Stimulated activated naive CD8-positive, alpha-beta T cell treated with anti-CD3 and anti-CD28 coated beads, Interleukin-15, amount 100 ng/mL, for 72 hours (primary cell): ENCODE measurements around the gene HEXIM2.

Experiments
- ATAC-seq: fragments of 150-1000 bp; cut with Tn5 transposase; 2 replicates; pipeline ENCODE4 v1.10.0; 2021; ENCODE audit warnings: mild to moderate bottlenecking, moderate library complexity
- DNase-seq, 2 donors: peaks; one replicate each; pipeline ENCODE4 v3.0.0; 2021 to 2022
- H3K27ac Mint-ChIP-seq, 2 donors: one replicate each; pipeline ENCODE4 v1.8.0; 2022; ENCODE audit warnings: mild to moderate bottlenecking in 2 of 2, mixed read lengths in 2 of 2, moderate library complexity in 2 of 2
- H3K27me3 Mint-ChIP-seq: one replicate; pipeline ENCODE4 v1.8.0; 2022; ENCODE audit warnings: mixed read lengths
- H3K4me1 Mint-ChIP-seq: one replicate; pipeline ENCODE4 v1.8.0; 2022; ENCODE audit warnings: mild to moderate bottlenecking, mixed read lengths
- H3K4me3 Mint-ChIP-seq, 2 donors: one replicate each; pipeline ENCODE4 v1.8.0; 2022; ENCODE audit warnings: mild to moderate bottlenecking in 2 of 2, mixed read lengths in 2 of 2, moderate library complexity in 1 of 2
- H3K9me3 Mint-ChIP-seq, 2 donors: one replicate each; pipeline ENCODE4 v1.8.0; 2022; ENCODE audit warnings: mixed read lengths in 2 of 2

The HEXIM2 gene

DNA sequence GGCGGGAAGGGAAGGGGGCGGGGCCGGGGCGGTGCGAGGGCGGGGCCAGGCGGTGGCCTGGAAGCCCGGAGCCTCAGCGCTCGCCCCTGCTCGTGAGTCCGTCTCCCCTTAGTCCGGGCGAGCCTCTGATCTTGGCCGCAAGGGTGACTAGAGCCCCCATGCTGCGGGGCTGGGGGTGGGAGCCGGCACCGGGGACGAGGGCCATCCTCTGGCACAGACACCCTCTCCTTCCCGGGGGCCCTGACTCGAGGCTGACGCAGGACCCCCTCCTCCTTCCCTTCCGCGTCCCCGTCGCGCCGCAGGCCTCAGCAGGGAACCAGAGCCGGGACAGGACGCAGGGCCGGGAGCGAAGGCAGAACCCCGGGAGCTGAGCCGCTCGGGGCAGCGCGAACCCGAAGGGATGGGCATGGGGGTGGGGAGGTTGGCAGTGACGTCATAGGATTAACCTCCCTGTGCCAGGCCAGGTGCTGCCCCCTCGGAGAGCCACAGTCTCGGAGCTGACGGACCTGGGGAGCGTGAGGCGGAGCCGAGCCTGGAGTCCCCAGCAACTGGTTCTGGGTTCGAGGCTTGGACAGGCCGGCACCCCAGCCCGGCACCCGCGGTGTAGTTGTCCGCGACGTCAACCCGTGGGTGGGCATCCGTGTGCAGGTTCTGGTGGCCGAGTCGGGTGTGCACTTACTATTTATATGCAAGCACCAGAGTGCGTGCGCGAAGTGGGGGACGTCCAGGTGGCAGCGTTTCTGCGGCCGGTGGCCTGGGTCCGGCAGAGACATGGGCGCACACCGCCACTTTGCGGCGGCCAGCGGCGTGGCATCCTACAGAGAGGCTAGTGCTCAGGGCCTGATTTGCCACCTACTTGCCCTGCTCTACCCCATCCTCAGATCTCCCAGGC lies 28.9 kb upstream of the HEXIM2 start:
- Mint-ChIP-seq H3K4me1 (peaks cover 31% of the 10 kb centered on the region), H3K4me3 (peak overlapping the region; percentile 90 to 92), H3K27ac (peak overlapping the region; percentile 31 to 72), H3K9me3 (no peaks in the 10 kb centered on the region), H3K27me3 (peaks cover 17% of the 10 kb centered on the region)
- peak; percentile 53 for ATAC-seq
- peak; percentile 74 to 77 for DNase-seq

DNA sequence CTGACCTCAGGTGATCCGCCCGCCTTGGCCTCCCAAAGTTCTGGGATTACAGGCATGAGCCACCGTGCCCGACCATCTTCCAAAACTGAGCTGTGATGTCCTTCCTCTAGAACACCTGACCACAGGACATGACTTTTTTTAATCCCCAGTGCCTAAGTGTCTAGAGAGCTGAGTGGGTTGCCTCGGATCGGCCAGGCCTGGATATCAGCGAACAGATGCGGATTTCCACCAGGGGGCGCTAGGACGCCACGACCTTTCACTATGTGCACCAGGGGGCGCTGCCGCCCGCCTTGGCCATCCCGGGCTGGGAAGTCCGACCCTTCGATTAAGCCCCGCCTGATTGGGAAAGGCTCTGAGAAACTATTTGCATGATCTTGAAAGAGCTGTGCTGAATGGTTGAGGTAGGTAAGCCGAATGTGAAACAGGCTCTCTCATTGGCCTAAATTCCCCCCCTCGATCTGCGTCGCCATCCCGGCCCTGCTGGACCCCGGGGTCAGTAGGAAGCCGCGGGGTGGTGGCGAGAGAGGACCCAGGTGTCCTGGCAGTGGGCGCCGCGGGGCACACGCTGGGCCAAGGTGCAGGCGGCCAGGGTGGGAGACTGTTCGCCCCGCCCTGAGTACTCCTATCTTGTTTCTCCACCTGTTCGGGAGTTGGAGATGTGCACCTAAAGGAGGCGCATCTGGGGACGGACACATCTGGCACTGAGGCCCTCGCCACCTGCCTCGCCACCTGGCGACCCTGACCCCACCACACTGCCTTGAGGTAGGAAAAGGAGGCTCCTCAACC lies 26.3 kb upstream of the HEXIM2 start, which contains the start of gene ACBD4:
ACBD4 (plus strand) TSS at position 496 of the 786 bp plus-strand sequence. CDS start 458 bp downstream, outside the sequence.
- Mint-ChIP-seq H3K4me1 (peaks cover 31% of the 10 kb centered on the region), H3K27ac (peak within 1 kb of the TSS; percentile 83 to 95), H3K27me3 (peaks cover 14% of the 10 kb centered on the region), H3K4me3 (peak within 1 kb of the TSS; percentile 96 to 97), H3K9me3 (no peaks in the 10 kb centered on the region)
- ATAC-seq (peak; percentile 90), DNase-seq (peak; percentile 97 to 99)

DNA sequence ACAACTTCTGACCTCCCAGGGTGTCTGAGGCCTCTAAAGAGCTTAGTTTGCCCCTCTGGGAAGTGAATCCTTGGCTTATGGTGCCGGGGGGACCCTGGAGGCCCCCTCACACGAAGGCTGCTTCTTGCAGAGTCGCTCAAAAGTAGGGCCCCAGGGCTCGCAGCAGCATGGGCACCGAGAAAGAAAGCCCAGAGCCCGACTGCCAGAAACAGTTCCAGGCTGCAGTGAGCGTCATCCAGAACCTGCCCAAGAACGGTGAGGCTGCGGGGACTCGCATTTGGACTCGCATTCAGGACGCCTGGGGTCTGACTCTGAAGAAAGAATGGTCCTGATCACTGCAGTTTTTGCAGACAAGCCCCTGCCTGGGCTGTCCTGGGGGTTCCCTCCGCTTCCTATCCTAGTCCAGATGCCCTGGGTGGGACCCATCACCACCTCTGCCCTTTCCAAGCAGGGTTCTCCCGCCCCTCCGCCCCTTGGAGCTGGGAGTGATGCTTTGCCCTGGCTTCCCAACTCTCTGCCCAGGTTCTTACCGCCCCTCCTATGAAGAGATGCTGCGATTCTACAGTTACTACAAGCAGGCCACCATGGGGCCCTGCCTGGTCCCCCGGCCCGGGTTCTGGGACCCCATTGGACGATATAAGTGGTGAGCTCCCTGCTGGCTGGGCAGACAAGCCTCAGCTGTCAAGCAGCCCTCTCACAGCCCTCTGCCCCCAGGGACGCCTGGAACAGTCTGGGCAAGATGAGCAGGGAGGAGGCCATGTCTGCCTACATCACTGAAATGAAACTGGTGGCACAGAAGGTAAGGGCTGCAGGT lies 25.5 kb upstream of the HEXIM2 start:
- peak overlapping the region; percentile 96 to 97 for H3K4me3 Mint-ChIP-seq
- peaks cover 31% of the 10 kb centered on the region for H3K4me1 Mint-ChIP-seq
- peaks cover 6% of the 10 kb centered on the region for H3K27me3 Mint-ChIP-seq
- no peak for ATAC-seq
- DNase-seq, result no peak
- H3K27ac Mint-ChIP-seq, result peak overlapping the region; percentile 83 to 95
- no peaks in the 10 kb centered on the region for H3K9me3 Mint-ChIP-seq

DNA sequence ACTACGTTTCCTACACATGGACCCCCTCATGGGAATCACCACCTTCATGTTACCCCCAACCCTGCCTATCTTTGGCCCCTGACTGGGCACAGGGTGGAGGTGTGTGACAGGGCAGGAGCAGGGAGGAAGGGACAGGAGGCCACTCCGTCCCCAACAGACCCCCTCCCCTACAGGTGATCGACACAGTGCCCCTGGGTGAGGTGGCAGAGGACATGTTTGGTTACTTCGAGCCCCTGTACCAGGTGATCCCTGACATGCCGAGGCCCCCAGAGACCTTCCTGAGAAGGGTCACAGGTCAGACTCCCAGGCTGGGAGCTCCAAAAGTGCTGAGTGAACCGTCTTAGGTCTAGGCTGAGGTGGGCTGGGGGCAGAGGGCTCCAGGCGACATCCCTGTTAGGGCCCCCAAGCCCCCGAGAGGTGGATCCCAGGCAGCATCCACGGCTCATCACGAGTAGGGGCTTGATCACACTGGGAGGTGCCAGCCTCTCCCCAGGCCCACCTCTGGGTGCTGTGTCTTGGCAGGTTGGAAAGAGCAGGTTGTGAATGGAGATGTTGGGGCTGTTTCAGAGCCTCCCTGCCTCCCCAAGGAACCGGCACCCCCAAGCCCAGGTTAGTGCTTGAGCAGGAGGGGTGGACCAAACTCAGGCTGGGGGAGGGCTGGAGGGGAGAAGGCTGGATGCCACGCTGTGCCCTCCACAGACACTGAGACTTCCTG lies 24.7 kb upstream of the HEXIM2 start:
- no peak for DNase-seq
- peak overlapping the region; percentile 96 to 97 for H3K4me3 Mint-ChIP-seq
- no peak for ATAC-seq
- H3K27ac Mint-ChIP-seq, result no peak overlapping the region
- peaks cover 31% of the 10 kb centered on the region for H3K4me1 Mint-ChIP-seq
- no peaks in the 10 kb centered on the region for H3K27me3 Mint-ChIP-seq
- H3K9me3 Mint-ChIP-seq, result no peaks in the 10 kb centered on the region

DNA sequence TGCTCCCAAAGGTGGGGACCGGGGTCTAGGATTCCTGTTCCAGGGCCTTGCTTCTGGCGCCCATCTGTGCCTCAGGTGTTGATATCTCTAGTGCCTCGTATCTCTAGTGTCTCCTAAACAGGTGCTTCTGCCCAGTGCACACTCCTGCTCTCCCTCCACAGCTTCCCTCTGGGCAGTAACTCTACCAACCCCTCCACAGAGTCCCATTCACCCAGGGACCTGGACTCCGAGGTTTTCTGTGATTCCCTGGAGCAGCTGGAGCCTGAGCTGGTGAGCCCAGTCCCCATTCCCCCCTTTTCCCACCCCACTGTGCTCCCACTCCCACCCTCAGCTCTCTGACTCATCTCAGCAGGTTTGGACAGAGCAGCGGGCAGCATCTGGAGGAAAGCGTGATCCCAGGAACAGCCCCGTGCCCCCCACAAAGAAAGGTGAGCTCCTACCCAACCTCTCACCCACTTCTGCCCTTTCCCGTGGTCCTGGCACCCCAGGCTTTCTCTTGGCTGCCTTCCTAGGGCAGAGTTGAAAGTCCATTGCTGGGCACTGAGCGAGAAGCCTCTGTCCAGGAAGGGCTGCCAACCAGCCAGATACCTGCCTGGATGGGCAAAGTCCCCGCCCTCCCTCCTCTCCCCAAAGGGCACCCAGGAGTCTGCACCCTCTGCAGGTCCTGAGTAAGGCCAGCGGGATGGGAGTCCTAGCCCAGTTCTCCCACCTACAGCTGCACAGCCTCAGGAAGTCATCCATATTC lies 23.9 kb upstream of the HEXIM2 start:
- Mint-ChIP-seq H3K4me1 (peaks cover 32% of the 10 kb centered on the region), H3K9me3 (no peaks in the 10 kb centered on the region), H3K27me3 (no peaks in the 10 kb centered on the region), H3K4me3 (peak overlapping the region in 1 of 2 donors; percentile 10), H3K27ac (peak overlapping the region in 1 of 2 donors; percentile 33)
- no peak for DNase-seq
- ATAC-seq, result no peak

DNA sequence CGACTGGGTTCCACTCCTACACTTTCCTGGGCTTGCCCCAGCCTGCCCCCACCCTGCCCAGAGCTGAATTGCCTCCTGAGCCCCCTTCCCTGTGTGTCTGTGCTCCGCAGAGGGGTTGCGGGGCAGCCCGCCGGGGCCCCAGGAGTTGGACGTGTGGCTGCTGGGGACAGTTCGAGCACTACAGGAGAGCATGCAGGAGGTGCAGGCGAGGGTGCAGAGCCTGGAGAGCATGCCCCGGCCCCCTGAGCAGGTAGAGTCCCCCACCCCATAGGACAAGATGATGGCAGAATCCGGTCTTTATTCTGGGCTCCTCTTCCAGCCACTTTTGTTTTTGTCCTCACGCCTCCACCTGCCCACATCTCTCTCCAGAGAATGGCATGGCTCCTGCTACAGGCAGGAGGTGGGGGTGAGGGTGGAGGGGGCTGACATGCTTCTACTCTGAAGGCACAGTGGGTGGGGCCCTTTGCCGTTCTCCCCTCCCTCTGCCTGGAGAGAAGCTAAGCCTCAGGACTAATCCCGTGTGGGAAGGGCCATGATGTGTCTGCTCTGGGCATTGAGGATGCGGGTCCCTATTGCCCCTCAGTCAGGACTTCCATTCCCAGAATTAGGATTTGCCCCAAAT lies 22.7 kb upstream of the HEXIM2 start:
- no peak overlapping the region for H3K4me3 Mint-ChIP-seq
- ATAC-seq, result no peak
- peak overlapping the region in 1 of 2 donors; percentile 42 for H3K27ac Mint-ChIP-seq
- peaks cover 39% of the 10 kb centered on the region for H3K4me1 Mint-ChIP-seq
- no peaks in the 10 kb centered on the region for H3K9me3 Mint-ChIP-seq
- DNase-seq, result no peak
- no peaks in the 10 kb centered on the region for H3K27me3 Mint-ChIP-seq

DNA sequence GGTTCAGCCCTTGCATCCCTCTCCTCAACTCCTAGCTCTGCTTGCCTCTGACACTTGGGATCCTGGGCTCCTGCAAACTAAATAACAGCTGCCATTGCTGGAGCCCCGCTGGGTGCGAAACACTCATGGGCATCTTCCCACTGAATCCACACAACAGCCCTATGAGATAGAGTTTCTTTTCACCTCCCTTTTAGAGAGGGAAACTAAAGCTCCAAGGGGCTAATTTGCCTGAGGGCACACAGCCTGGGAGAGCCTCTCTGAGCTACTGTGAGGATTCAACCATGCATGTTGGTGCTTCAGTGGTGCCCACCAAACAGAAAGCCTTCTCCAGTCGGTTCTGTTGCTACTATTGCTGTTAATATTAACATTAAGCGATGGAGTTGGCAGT lies 22.1 kb upstream of the HEXIM2 start:
- no peak overlapping the region for H3K4me3 Mint-ChIP-seq
- H3K27me3 Mint-ChIP-seq, result no peaks in the 10 kb centered on the region
- H3K27ac Mint-ChIP-seq, result no peak overlapping the region
- DNase-seq (no peak), ATAC-seq (no peak)
- peaks cover 40% of the 10 kb centered on the region for H3K4me1 Mint-ChIP-seq
- H3K9me3 Mint-ChIP-seq, result no peaks in the 10 kb centered on the region

DNA sequence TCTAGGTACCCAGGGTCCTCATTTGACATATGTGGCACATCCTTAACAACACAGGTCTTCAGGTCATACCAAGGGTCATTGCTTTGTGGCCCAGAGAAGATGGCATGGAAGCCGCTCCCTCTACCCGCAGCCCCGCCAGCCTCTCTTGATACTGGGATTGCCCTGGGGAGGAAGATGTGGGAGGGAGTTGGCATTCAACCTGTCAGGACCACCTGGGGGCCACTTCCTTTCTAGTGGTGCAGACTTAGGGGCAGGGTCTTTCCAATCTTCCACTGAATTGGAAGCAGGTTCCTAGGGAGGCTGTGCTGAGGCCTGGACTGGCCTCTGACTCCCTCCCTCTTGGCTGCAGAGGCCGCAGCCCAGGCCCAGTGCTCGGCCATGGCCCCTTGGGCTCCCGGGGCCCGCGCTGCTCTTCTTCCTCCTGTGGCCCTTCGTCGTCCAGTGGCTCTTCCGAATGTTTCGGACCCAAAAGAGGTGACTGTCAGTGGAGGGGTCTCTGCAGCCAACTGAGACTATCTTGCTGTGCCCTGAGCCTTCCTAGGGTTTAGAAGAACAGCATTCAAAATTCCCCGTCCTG lies 18.5 kb upstream of the HEXIM2 start:
- ATAC-seq (no peak), DNase-seq (no peak)
- Mint-ChIP-seq H3K4me1 (peaks cover 51% of the 10 kb centered on the region), H3K4me3 (peak overlapping the region; percentile 83 to 91), H3K9me3 (no peaks in the 10 kb centered on the region), H3K27ac (peak overlapping the region in 1 of 2 donors; percentile 86), H3K27me3 (no peaks in the 10 kb centered on the region)

DNA sequence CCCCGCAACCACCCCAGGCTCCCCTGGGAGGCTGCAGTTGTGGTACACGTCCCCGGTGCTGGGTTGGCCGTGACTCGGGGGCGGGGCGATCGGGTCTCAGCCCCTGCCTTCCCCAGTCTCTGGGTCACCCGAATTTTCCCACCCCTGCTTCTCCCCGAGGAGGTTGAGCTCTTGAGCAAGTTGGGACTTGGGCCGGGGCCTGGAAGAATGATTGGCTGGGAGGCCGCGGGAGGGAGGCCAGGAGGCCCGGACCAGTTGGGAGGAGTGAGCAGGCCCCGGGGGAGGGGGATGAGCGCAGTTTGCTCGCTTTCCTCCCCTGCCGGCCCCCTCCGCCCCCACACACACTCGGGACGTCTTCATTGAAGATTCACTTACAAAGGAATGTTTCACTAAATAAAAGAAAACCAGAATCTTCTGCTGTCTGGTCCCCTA lies 17.9 kb upstream of the HEXIM2 start:
- Mint-ChIP-seq H3K4me3 (peak overlapping the region; percentile 83 to 91), H3K9me3 (no peaks in the 10 kb centered on the region), H3K27ac (peak overlapping the region; percentile 91 to 92), H3K27me3 (no peaks in the 10 kb centered on the region), H3K4me1 (peaks cover 56% of the 10 kb centered on the region)
- DNase-seq, result peak; percentile 36 to 52
- no peak for ATAC-seq

DNA sequence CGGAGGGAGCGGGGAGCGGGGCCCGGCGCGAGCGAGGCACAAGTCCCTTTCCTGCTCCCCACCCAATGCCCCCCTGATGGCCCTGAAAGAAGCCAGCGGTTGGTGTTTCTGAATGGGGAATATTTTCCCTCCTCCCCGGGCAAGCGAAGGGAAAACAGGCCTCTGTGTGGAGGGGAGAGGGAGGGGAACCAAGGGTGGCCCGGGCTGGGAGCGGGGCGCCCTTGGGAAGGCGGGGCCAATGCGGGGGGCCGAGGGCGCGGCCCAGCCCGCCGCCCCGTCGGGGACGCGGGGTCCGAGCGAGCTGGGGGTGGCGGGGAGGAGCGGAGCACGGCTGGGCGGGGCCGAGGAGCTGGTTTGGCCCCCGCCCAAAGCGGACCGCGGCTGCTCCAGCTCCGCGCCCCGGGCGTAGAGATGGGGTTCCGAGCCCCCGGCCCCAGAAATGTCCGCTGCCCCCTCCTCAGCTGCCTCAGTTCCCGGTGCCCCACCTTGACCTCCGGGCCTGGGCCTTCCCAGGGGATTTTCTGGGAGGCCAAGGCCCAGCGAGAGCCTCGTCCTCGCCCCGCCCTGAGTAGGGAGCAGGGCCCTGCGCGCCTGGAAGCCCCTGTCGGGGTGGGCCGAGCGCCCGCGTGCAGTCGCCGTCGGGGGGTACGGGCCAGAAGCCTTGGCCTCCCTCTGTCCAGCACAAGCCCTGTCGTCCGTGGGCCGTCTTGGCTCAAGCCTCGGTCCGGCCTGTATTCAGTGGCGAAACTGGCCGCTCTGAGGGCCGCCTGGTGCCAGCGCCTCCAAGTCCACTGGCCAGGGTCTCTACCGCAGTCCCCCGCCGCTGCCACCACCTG lies 17.3 kb upstream of the HEXIM2 start:
- peak; percentile 29 to 42 for DNase-seq
- ATAC-seq, result peak; percentile 7
- no peaks in the 10 kb centered on the region for H3K9me3 Mint-ChIP-seq
- peaks cover 56% of the 10 kb centered on the region for H3K4me1 Mint-ChIP-seq
- H3K27me3 Mint-ChIP-seq, result no peaks in the 10 kb centered on the region
- peak overlapping the region; percentile 83 to 91 for H3K4me3 Mint-ChIP-seq
- peak overlapping the region; percentile 91 to 92 for H3K27ac Mint-ChIP-seq

DNA sequence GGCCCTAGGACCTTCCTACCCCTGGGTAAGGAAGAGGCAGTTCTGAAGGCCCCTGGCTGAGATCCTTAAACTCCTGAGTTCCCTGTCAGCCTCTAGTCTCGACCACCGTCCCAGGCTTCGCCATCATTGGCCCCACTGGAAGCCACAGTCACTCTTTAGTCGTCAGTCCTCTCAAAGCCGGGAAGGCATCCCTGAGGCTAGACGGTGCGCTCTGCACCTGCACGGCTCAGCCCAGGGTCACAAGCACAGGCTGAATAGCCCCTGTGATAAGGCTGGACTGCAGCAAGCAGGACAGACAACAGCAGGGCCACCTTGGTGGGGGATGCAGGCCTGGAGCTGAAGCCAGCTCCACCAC lies 16.7 kb upstream of the HEXIM2 start:
- no peak overlapping the region for H3K27ac Mint-ChIP-seq
- peaks cover 56% of the 10 kb centered on the region for H3K4me1 Mint-ChIP-seq
- H3K27me3 Mint-ChIP-seq, result no peaks in the 10 kb centered on the region
- no peaks in the 10 kb centered on the region for H3K9me3 Mint-ChIP-seq
- H3K4me3 Mint-ChIP-seq, result peak overlapping the region; percentile 83 to 91
- DNase-seq (no peak), ATAC-seq (no peak)

DNA sequence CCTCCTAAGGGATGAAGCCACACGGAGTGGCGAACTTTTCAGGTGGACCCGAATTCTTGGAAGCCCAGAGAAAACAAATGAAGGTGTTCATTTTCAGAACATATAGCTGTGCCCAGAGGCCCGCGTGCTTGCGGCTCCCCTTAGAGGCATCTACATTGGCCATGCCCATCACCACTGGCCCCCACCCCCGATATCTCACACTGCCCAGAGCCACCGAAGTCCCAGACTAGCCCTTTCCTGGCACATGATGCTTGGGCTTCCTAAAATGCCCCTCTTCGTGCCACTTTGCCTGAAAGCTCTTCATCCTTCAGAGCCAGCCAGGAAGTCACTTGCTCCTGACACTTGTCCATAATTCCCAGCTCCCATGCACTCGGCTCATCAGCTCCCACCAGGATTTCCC lies 15.5 kb upstream of the HEXIM2 start:
- H3K4me3 Mint-ChIP-seq, result peak overlapping the region; percentile 90 to 94
- H3K4me1 Mint-ChIP-seq, result peaks cover 60% of the 10 kb centered on the region
- H3K27ac Mint-ChIP-seq, result no peak overlapping the region
- no peaks in the 10 kb centered on the region for H3K9me3 Mint-ChIP-seq
- ATAC-seq (no peak), DNase-seq (no peak)
- no peaks in the 10 kb centered on the region for H3K27me3 Mint-ChIP-seq

DNA sequence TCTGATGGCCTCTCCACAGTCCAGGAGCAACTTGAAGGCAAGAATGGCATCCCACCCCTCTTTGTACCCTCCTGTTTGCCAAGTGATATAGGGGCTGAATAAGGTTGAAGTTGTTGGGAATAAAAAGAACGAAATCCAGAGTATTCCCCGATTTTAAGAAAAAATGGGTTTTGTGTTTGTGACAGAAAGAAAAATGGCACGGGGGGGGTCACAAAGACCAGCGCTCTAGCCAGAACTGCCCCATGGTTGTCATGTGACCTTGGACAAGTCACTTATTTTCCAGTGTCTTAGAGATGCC lies 15.1 kb upstream of the HEXIM2 start:
- Mint-ChIP-seq H3K27ac (peak overlapping the region; percentile 99 to 100), H3K27me3 (no peaks in the 10 kb centered on the region), H3K9me3 (no peaks in the 10 kb centered on the region), H3K4me1 (peaks cover 63% of the 10 kb centered on the region), H3K4me3 (peak overlapping the region; percentile 90 to 94)
- no peak for DNase-seq
- no peak for ATAC-seq
